PC-3 (cell line): Measurements from ENCODE around the gene PPP1R2. TPM values are rescaled to one million over a fixed set of nuclear protein-coding genes. Genes with fewer than 3 reads are reported as not detected.

Source experiments
- ATAC-seq: fragments of 200-7000 bp; cut with Tn5 transposase; 2 replicates; pipeline ENCODE4 v1.9.1; 2020; ENCODE audit warnings: mild to moderate bottlenecking, moderate library complexity
- BruUV-seq: library from RNA; stranded (reverse); fragments of 400-500 nt; replicated peaks from 2 replicates; lab custom pipeline; 2021; lab: Mats Ljungman, UMichigan
- CTCF ChIA-PET: fragments of 300-600 bp; sonication (Branson Sonifier 250); formaldehyde crosslinking; loops from one replicate; lab custom pipeline; 2022; ENCODE audit warnings: antibody characterized with exemption; lab: Charles Lee
- POLR2A ChIA-PET: fragments of 300-600 bp; sonication (Branson Sonifier 250); formaldehyde crosslinking; loops from one replicate; lab custom pipeline; 2022; ENCODE audit warnings: antibody characterized with exemption; ENCODE audit not compliant: unreplicated experiment; lab: Charles Lee
- DNase-seq: peaks from one replicate; pipeline ENCODE4 v3.0.0-alpha.2; 2015
- H2AFZ ChIP-seq: fragments of 300-600 bp; sonication (generic); 2 replicates; pipeline ENCODE4 v1.6.0; 2016; ENCODE audit warnings: antibody characterized with exemption, low read length
- H3F3A ChIP-seq: fragments of 300-600 bp; sonication (generic); one replicate; pipeline ENCODE4 v1.6.0; 2017; ENCODE audit warnings: antibody characterized with exemption, low read length, control low read depth, mild to moderate bottlenecking; ENCODE audit not compliant: unreplicated experiment
- H3K27ac ChIP-seq: fragments of 300-600 bp; sonication (generic); 2 replicates; pipeline ENCODE4 v1.5.1; 2016; ENCODE audit warnings: mild to moderate bottlenecking, low read length
- H3K27me3 ChIP-seq: fragments of 300-600 bp; sonication (generic); 2 replicates; pipeline ENCODE4 v1.6.1; 2016; ENCODE audit warnings: low read length, mixed read lengths
- H3K36me3 ChIP-seq: fragments of 300-600 bp; sonication (generic); 2 replicates; pipeline ENCODE4 v1.6.1; 2016; ENCODE audit warnings: low read depth, mixed run types, low read length, mixed read lengths
- H3K4me1 ChIP-seq: fragments of 300-600 bp; sonication (generic); 2 replicates; pipeline ENCODE4 v1.5.1; 2016; ENCODE audit warnings: low read length; ENCODE audit not compliant: insufficient read depth
- H3K4me2 ChIP-seq: fragments of 300-600 bp; sonication (generic); 2 replicates; pipeline ENCODE4 v1.6.0; 2016; ENCODE audit warnings: low read length
- H3K4me3 ChIP-seq: fragments of 300-600 bp; sonication (generic); 2 replicates; pipeline ENCODE4 v1.5.1; 2016; ENCODE audit warnings: mild to moderate bottlenecking, low read length, mixed read lengths
- H3K79me2 ChIP-seq: fragments of 300-600 bp; sonication (generic); 2 replicates; pipeline ENCODE4 v1.6.1; 2017; ENCODE audit warnings: low read length, mixed read lengths
- H3K9ac ChIP-seq: fragments of 300-600 bp; sonication (generic); 2 replicates; pipeline ENCODE4 v1.6.0; 2016; ENCODE audit warnings: mild to moderate bottlenecking, low read length
- H3K9me2 ChIP-seq: fragments of 300-600 bp; sonication (generic); replicated peaks from 2 replicates; pipeline ENCODE4 v1.6.1; 2016; ENCODE audit warnings: mixed run types, low read length, mixed read lengths
- H3K9me3 ChIP-seq: fragments of 300-600 bp; sonication (generic); 2 replicates; pipeline ENCODE4 v1.6.1; 2016; ENCODE audit warnings: low read length, mixed read lengths
- H4K20me1 ChIP-seq: fragments of 300-600 bp; sonication (generic); 2 replicates; pipeline ENCODE4 v1.6.1; 2016; ENCODE audit warnings: low read length, mixed read lengths
- EZH2 ChIP-seq: fragments of 300-600 bp; sonication (generic); IDR thresholded peaks from one replicate; pipeline ENCODE4 v1.6.1; 2017; ENCODE audit warnings: antibody characterized with exemption, mild to moderate bottlenecking, low read length; ENCODE audit not compliant: unreplicated experiment
- EZH2phosphoT487 ChIP-seq: fragments of 300-600 bp; sonication (generic); IDR thresholded peaks from 2 replicates; pipeline ENCODE4 v1.6.1; 2018; ENCODE audit warnings: mild to moderate bottlenecking, antibody characterized with exemption, low read length, borderline replicate concordance
- intact Hi-C: fragments of 100-400 bp; cut with micrococcal nuclease; formaldehyde crosslinking; loops from 2 replicates; pipeline ENCODE4 v1.9.0; 2023
- total RNA-seq: library from RNA; depleted of rRNA; stranded (reverse); fragments of >200 nt; gene quantifications from 2 replicates; pipeline ENCODE4 v1.2.3, GENCODE V29; 2014
- TF ChIP-seq, protein P1 (sequence below): fragments of 300-600 bp; sonication (generic); conservative IDR thresholded peaks from 2 replicates; pipeline ENCODE4 v1.5.1; 2017; ENCODE audit warnings: antibody characterized with exemption, low read depth, mild to moderate bottlenecking, low read length

The PPP1R2 gene
- total RNA-seq, 1 experiment from 2014 or later: 132 TPM

DNA sequence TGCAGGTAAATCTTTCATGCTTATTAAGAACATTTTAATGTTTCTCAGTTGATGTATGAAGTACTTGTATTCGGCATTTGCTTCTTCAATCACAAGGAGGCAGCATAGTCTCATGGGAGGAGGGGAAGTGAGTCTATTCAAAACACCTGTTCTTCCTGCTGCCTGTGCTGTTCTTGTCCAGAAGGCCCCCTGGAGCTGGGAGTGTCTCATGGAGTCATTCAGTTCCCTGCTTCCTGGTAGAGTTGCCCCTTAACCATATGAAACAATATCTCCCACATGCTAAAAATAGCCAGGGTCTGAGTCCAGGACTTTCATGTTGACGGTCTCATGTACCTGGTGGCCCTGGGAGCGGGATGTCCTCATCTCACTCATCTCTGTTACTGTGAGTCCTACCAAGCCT, 15.5 kb upstream of the PPP1R2 start:
- no peaks in the 10 kb centered on the region for H3K27me3 ChIP-seq
- no peak overlapping the region for H3K4me2 ChIP-seq
- no peaks in the 10 kb centered on the region for H4K20me1 ChIP-seq
- no peaks in the 10 kb centered on the region for H3K9me2 ChIP-seq
- H3K36me3 ChIP-seq: no peaks in the 10 kb centered on the region
- CTCF ChIA-PET: interaction anchor here (0.6 kb wide), 1 partner anchor 25 kb away, joined by 3 read pairs; the partner anchor contains the start of gene APOD
- TF ChIP-seq EZH2phosphoT487: no peak
- TF ChIP-seq, protein P1, sequence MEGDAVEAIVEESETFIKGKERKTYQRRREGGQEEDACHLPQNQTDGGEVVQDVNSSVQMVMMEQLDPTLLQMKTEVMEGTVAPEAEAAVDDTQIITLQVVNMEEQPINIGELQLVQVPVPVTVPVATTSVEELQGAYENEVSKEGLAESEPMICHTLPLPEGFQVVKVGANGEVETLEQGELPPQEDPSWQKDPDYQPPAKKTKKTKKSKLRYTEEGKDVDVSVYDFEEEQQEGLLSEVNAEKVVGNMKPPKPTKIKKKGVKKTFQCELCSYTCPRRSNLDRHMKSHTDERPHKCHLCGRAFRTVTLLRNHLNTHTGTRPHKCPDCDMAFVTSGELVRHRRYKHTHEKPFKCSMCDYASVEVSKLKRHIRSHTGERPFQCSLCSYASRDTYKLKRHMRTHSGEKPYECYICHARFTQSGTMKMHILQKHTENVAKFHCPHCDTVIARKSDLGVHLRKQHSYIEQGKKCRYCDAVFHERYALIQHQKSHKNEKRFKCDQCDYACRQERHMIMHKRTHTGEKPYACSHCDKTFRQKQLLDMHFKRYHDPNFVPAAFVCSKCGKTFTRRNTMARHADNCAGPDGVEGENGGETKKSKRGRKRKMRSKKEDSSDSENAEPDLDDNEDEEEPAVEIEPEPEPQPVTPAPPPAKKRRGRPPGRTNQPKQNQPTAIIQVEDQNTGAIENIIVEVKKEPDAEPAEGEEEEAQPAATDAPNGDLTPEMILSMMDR: peak; percentile 78
- H3F3A ChIP-seq: no peaks in the 10 kb centered on the region
- BruUV-seq: no TSS peak
- peak; percentile 60 for ATAC-seq
- peaks cover 15% of the 10 kb centered on the region for H3K4me1 ChIP-seq
- no peak overlapping the region for H3K4me3 ChIP-seq
- DNase-seq: peak; percentile 65
- no peaks in the 10 kb centered on the region for H3K79me2 ChIP-seq
- POLR2A ChIA-PET: no interaction called here
- H3K9me3 ChIP-seq: no peaks in the 10 kb centered on the region
- H2AFZ ChIP-seq: 0 out of 2 replicates have a peak overlapping the region, but pooled peaks have one; percentile 19
- H3K27ac ChIP-seq: no peak overlapping the region
- H3K9ac ChIP-seq: no peak overlapping the region
- intact Hi-C loops: loop anchor here (1.0 to 2.0 kb wide), 3 partner anchors 12 to 356 kb away; no protein-coding TSS in a partner anchor

GRCh38 chr3:195557322-195557721, 14.2 kb upstream of the PPP1R2 start:
- Histone ChIP-seq H3K9me3 (no peaks in the 10 kb centered on the region), H4K20me1 (no peaks in the 10 kb centered on the region), H3K36me3 (no peaks in the 10 kb centered on the region), H3K27ac (no peak overlapping the region), H3K9ac (no peak overlapping the region), H3F3A (no peaks in the 10 kb centered on the region), H3K27me3 (no peaks in the 10 kb centered on the region), H3K4me2 (no peak overlapping the region), H3K4me1 (peaks cover 15% of the 10 kb centered on the region), H3K79me2 (no peaks in the 10 kb centered on the region), H3K4me3 (no peak overlapping the region), H3K9me2 (no peaks in the 10 kb centered on the region), H2AFZ (no peak overlapping the region)
- ATAC-seq (no peak), DNase-seq (no peak)
- CTCF ChIA-PET: no interaction called here
- POLR2A ChIA-PET: no interaction called here
- TF ChIP-seq EZH2 (no peak), EZH2phosphoT487 (no peak)
- TF ChIP-seq, protein P1: no peak
- no TSS peak for BruUV-seq
- intact Hi-C loops: no loop called here

DNA sequence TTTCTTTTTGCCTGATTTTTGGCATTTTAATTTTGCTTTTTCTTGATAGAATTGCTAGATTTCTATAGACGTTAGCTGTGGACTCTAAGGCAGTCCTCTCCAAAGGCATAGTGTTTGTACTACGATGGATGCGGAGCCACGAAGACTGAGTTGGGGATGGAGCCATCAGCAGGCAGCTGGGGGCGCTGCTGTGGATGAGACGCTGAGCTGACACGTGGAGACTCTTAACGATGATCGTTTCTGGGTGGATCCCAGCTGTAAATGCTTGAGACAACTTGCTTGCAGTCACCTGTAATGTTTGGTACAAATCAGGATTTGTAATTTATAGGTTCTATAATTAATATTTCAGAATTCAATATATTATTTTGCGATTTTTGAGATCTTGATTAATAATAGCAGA, 13.3 kb upstream of the PPP1R2 start:
- peak; percentile 37 for DNase-seq
- H3K9ac ChIP-seq: no peak overlapping the region
- TF ChIP-seq, protein P1: peak; percentile 70
- no peak for TF ChIP-seq EZH2
- H3K4me2 ChIP-seq: no peak overlapping the region
- H3K27me3 ChIP-seq: no peaks in the 10 kb centered on the region
- H3K79me2 ChIP-seq: no peaks in the 10 kb centered on the region
- no peak overlapping the region for H3K27ac ChIP-seq
- H4K20me1 ChIP-seq: no peaks in the 10 kb centered on the region
- BruUV-seq: no TSS peak
- H3K9me3 ChIP-seq: no peaks in the 10 kb centered on the region
- peak overlapping the region; percentile 23; the same call in 1 of the 2 replicates for H2AFZ ChIP-seq
- intact Hi-C loops: no loop called here
- H3K4me1 ChIP-seq: peaks cover 15% of the 10 kb centered on the region
- no peak overlapping the region for H3K4me3 ChIP-seq
- H3K9me2 ChIP-seq: no peaks in the 10 kb centered on the region
- POLR2A ChIA-PET: no interaction called here
- CTCF ChIA-PET: interaction anchor here (0.9 kb wide), 1 partner anchor 285 kb away, joined by 3 read pairs; no protein-coding TSS in a partner anchor
- no peaks in the 10 kb centered on the region for H3F3A ChIP-seq
- ATAC-seq: peak; percentile 8; the same call in 1 of the 2 replicates
- H3K36me3 ChIP-seq: no peaks in the 10 kb centered on the region
